Measurements from ENCODE around the gene PLA2G3. TPM values are rescaled to one million over a fixed set of nuclear protein-coding genes. Genes with fewer than 3 reads are reported as not detected.
A peak's percentile ranks its signal among the peaks of the same experiment; 100 is the strongest.

Gene PLA2G3
- total RNA-seq, 1 experiment from 2014 or later, result 8.2 TPM

DNA sequence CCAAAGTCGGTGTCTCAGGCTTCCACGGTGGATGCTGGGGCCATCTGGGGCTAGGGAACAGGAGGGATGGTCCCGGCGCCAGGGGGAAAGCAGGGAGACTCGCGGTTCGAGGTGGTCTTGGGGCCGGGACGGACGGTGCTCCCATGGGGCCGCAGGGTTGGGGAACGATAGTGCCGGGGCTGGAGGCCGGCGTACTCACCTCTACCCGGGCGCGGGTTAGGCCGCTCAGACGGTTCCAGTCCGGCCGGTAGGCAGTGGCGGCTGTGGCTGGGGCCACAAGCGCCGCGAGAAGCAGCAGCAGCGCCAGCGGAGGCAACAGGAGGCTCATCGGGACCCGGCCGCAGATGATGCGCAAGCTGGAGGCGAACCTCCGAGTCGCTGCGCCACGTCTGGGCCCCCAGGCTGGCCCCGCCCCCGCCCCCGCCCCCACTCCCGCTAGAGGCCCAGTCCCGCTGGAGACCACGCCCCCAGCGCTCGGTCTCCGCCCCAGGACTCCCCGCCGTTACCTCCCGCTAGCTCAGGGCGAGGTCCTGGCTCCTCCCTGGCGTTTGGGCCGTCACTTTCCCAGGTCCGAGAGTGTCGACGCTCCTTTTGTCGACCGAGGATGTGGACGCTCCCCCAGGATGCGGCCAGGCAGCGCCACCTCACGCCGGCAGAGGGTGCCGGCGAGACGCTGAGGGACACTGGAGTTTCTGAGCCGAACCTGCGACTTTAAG, 33.0 kb downstream of the PLA2G3 start, which contains the start of gene SELENOM:
TSS of gene SELENOM (minus strand) at position 391 of the 716 bp plus-strand sequence. CDS start at position 328, 63 bp downstream.
- H3K27ac ChIP-seq (ENCODE audit: insufficient read length, low read depth, low read length), result no peak within 1 kb of the TSS
- no peak within 1 kb of the TSS for H4K5ac ChIP-seq (ENCODE audit: insufficient read length, low read depth, low read length)
- WGBS (ENCODE audit: extremely low coverage, insufficient read length, low lambda C conversion rate), result no CpG with 5 or more reads among the region's 67 CpGs
- H2BK12ac ChIP-seq (ENCODE audit: insufficient read length, low read depth, low read length), result no peak within 1 kb of the TSS
- Mint-ChIP-seq H3K36me3 (ENCODE audit: insufficient read depth in 1 of 3, low read depth in 3 of 3) (no peaks in the 10 kb centered on the region; a peak in 1 of 7 replicates), H3K27me3 (ENCODE audit: low read depth) (peaks cover 27% of the 10 kb centered on the region), H3K9me3 (0 out of 5 replicates have a peak, but pooled peaks cover 0 to 2% of the 10 kb centered on the region in 2 experiments), H3K27ac (peak within 1 kb of the TSS; percentile 15 to 92 (median 65); a peak in 6 of 7 replicates), H3K4me1 (peaks cover 12 to 25% of the 10 kb centered on the region in 2 experiments), H3K4me3 (peak within 1 kb of the TSS; percentile 68 to 92)
- H3K14ac ChIP-seq (ENCODE audit: insufficient read depth, low read length), result peak within 1 kb of the TSS; percentile 21; the same call in 1 of the 2 replicates
- H3K23ac ChIP-seq (ENCODE audit: insufficient read length, low read depth, low read length), result no peak within 1 kb of the TSS
- TF ChIP-seq, protein P1, sequence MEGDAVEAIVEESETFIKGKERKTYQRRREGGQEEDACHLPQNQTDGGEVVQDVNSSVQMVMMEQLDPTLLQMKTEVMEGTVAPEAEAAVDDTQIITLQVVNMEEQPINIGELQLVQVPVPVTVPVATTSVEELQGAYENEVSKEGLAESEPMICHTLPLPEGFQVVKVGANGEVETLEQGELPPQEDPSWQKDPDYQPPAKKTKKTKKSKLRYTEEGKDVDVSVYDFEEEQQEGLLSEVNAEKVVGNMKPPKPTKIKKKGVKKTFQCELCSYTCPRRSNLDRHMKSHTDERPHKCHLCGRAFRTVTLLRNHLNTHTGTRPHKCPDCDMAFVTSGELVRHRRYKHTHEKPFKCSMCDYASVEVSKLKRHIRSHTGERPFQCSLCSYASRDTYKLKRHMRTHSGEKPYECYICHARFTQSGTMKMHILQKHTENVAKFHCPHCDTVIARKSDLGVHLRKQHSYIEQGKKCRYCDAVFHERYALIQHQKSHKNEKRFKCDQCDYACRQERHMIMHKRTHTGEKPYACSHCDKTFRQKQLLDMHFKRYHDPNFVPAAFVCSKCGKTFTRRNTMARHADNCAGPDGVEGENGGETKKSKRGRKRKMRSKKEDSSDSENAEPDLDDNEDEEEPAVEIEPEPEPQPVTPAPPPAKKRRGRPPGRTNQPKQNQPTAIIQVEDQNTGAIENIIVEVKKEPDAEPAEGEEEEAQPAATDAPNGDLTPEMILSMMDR (conservative IDR thresholded peaks at IDR 0.05), result peak; percentile 91
- H2BK20ac ChIP-seq (ENCODE audit: low read depth, low read length, poor library complexity, severe bottlenecking), result no peak within 1 kb of the TSS
- H3K9me3 ChIP-seq (ENCODE audit: control insufficient read depth, low read depth, low read length), result no peaks in the 10 kb centered on the region
- H3K79me2 ChIP-seq (ENCODE audit: insufficient read depth, low read length), result no peaks in the 10 kb centered on the region
- no peak within 1 kb of the TSS for H3T11ph ChIP-seq (ENCODE audit: low read length)
- peaks cover 8% of the 10 kb centered on the region for H3K23me2 ChIP-seq (ENCODE audit: insufficient read length, low read depth, low read length, poor library complexity, severe bottlenecking)
- H3K4me1 ChIP-seq (ENCODE audit: insufficient read depth, low read length), result no peaks in the 10 kb centered on the region
- peak within 1 kb of the TSS; percentile 34 for H3K9ac ChIP-seq (ENCODE audit: extremely low read depth, insufficient read length, low read length)
- H2BK15ac ChIP-seq (ENCODE audit: low read depth, low read length), result no peak within 1 kb of the TSS
- H3K27me3 ChIP-seq (ENCODE audit: insufficient read depth, low read length), result peaks cover 12% of the 10 kb centered on the region; the same call in 1 of the 2 replicates
- H3K56ac ChIP-seq (ENCODE audit: insufficient read length, low read depth, low read length), result no peak within 1 kb of the TSS
- peak; percentile 97 for DNase-seq
- peak within 1 kb of the TSS; percentile 70 for H3K4me2 ChIP-seq (ENCODE audit: insufficient read depth, insufficient read length, low read length)
- no peak within 1 kb of the TSS for H4K91ac ChIP-seq (ENCODE audit: insufficient read length, low read depth, low read length)
- H2BK120ac ChIP-seq (ENCODE audit: low read depth, low read length, poor library complexity, severe bottlenecking), result no peak within 1 kb of the TSS
- no peaks in the 10 kb centered on the region for H3K79me1 ChIP-seq (ENCODE audit: insufficient read depth, low read depth, low read length, poor library complexity, severe bottlenecking)
- peak within 1 kb of the TSS; percentile 56 for H2AFZ ChIP-seq (ENCODE audit: low read length)
- H3K4ac ChIP-seq (ENCODE audit: low read depth, low read length), result no peak within 1 kb of the TSS
- no peak within 1 kb of the TSS for H4K8ac ChIP-seq (replicated peaks; ENCODE audit: insufficient read length, low read depth, low read length)
- H4K20me1 ChIP-seq (ENCODE audit: control insufficient read depth, insufficient read depth, insufficient read length), result no peaks in the 10 kb centered on the region
- no peak within 1 kb of the TSS for H2BK5ac ChIP-seq (ENCODE audit: insufficient read length, low read length)
- H2AK5ac ChIP-seq (ENCODE audit: insufficient read length, low read length), result no peak within 1 kb of the TSS
- H3K18ac ChIP-seq (ENCODE audit: insufficient read length, low read depth, low read length), result peak within 1 kb of the TSS; percentile 45
